Measurements from ENCODE around the gene CACNA1C.
"Not testable (repeated sequence)": the region's sequence is repeated elsewhere in the genome, so short reads cannot be mapped to it uniquely, and the experiment has no call there.

CACNA1C gene

GRCh38 chr12:2677142-2677880, 624.5 kb downstream of the CACNA1C start:
- DNase-seq (ENCODE audit: low read depth), result no peak

GRCh38 chr12:2678426-2678825, 625.6 kb downstream of the CACNA1C start:
- no peak for DNase-seq (ENCODE audit: low read depth)

DNA sequence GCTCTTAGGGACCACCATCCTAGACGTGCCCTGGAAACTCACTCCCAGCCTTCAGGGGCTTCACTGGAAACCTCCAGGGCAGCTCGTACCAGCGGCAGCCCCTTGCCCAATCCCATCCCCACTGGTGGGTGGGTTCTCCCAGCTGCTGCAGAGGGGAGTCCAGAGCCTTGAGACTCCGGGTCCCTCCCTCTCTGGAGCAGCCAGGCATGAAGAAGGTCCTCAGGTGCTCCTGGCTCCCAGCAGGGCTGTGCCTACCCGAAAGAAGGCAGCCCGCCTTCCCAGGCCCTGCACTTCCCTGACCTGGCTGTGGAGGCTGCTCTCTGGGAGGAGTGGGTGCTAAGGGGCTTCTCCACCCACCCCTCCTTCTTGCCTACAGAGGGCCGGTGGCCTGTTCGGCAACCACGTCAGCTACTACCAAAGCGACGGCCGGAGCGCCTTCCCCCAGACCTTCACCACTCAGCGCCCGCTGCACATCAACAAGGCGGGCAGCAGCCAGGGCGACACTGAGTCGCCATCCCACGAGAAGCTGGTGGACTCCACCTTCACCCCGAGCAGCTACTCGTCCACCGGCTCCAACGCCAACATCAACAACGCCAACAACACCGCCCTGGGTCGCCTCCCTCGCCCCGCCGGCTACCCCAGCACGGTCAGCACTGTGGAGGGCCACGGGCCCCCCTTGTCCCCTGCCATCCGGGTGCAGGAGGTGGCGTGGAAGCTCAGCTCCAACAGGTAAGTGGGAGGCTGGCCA, 626.5 kb downstream of the CACNA1C start:
- DNase-seq (ENCODE audit: low read depth), result no peak

DNA sequence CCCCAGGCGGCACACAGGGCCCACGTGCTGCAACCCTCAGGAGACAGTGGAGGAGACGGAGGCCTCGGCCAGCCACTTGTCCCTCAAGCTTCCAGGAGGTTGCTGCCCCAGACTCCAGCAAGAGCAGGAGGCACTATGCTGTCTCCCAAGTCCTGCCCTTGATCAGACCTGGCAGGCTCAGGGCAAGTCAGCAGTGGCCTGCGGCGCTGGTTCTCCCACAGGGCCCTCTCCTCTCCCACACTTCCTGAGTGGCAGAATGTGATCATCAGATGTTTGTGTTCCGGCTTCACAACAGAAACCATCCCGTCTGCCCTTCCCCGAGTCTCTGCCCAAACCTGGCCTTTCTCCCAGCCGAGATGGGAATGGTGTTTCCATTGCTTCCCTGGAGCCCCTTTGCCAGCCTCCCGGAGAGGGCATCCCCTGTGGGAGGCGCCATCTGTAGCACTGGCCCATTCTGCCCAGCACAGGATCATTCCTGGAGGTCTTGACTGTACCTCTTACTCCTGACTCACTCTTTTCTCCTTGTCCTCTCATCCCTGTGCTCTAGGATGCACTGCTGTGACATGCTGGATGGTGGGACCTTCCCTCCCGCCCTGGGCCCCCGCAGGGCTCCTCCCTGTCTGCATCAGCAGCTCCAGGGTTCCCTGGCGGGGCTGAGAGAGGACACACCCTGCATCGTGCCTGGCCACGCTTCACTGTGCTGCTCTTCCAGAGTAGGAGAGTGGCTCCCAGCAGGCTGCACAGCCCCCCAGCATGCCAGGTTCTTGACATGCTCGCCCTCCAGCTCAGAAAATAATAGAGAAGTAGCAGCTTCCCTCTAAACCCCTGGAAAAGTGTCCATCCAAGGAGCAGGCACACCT, 627.3 kb downstream of the CACNA1C start:
- no peak for DNase-seq (ENCODE audit: low read depth)

GRCh38 chr12:2680676-2681039, 627.9 kb downstream of the CACNA1C start:
- DNase-seq (ENCODE audit: low read depth), result no peak

- DNase-seq (ENCODE audit: low read depth), result no peak
These were observed 628.8 kb downstream of the CACNA1C start for GRCh38 chr12:2681450-2682205.

GRCh38 chr12:2682296-2683251, 629.8 kb downstream of the CACNA1C start:
- no peak for DNase-seq (ENCODE audit: low read depth)

DNA sequence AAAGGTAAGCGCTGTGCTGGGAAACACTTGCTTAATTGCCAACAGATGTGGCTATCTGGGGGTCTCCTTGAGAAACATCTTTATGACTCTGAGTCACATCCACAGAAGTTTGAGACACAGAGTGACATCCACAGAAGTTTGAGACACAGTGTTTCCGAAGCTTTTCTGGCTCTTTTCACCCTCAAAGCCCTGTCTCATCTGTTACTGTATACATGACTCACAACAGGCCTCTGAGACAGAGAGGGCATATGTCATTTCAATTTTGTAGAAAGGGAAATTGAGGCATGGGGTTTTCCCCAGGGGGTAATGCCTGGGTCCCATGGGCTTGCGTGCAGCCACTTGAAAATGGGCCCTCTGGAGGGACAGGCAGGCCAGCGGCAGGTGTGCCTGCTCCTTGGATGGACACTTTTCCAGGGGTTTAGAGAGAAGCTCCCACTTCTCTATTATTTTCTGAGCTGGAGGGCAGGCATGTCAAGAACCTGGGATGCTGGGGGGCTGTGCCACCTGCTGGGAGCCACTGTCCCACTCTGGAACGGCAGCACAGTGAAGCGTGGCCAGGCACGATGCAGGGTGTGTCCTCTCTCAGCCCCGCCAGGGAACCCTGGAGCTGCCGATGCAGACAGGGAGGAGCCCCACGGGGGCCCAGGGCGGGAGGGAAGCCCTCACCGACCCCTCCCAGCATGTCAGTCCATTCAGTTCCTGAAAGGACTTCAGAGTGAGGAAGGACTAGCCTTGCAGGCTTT, 630.7 kb downstream of the CACNA1C start:
- no peak for DNase-seq (ENCODE audit: low read depth)

GRCh38 chr12:2684026-2684325, 631.2 kb downstream of the CACNA1C start:
- not testable (repeated sequence) for DNase-seq (ENCODE audit: low read depth)

GRCh38 chr12:2685620-2686279, 633.0 kb downstream of the CACNA1C start:
- DNase-seq (ENCODE audit: low read depth), result not testable (repeated sequence)

DNA sequence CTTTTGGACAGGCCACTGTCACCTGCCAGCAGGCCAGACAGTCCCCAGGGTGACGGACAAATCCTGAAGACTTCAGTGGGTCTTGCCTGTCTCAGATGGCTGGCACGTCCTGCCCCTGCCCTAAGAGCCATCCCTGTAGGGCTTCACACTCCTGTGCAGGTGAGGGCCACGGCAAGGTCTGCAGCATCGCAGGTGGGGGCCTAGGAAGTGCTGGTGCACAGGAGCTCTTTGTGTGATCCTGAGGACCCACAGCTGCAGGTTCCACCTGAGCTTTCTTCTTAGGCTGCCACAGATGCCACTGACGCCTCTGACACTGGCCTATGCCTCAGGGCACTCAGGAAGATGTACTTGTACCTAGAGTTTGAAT, 633.5 kb downstream of the CACNA1C start:
- no peak for DNase-seq (ENCODE audit: low read depth)

DNA sequence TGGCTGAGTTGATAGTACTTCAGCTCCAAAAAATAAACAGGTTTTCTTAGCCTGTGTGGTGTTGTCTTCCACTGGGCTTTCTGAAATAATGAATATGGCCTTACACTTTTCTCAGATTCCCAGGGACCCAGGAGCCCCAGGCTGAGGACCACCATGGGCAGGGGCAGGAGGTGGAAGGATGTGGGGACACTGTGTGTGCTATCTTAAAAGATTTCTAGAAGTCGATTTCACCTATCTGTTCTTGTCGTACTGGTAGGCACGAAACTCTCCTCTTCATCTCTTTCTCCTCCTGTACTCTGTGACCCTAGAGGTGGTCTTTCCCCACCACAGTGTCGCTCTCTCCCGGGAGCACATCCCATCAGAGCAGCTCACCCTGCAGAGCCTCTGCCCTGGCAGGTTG, 634.3 kb downstream of the CACNA1C start:
- no peak for DNase-seq (ENCODE audit: low read depth)

DNA sequence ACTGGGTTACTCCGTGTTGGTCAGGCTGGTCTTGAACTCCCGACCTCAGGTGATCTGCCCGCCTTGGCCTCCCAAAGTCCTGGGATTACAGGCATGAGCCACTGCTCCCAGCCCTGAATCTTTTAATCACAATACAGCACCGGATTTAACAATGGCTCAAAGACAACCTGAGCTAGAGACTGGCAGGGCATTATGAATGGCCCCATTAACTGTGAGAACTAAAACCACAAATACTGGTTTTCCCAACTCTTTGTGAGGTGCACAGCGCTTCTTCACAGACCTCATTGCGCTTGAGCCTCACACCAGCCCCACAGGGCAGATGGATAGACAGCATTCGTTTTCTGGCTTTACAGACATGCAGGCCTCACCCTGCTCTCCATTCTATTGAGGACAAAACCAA, 634.9 kb downstream of the CACNA1C start:
- DNase-seq (ENCODE audit: low read depth), result no peak

DNA sequence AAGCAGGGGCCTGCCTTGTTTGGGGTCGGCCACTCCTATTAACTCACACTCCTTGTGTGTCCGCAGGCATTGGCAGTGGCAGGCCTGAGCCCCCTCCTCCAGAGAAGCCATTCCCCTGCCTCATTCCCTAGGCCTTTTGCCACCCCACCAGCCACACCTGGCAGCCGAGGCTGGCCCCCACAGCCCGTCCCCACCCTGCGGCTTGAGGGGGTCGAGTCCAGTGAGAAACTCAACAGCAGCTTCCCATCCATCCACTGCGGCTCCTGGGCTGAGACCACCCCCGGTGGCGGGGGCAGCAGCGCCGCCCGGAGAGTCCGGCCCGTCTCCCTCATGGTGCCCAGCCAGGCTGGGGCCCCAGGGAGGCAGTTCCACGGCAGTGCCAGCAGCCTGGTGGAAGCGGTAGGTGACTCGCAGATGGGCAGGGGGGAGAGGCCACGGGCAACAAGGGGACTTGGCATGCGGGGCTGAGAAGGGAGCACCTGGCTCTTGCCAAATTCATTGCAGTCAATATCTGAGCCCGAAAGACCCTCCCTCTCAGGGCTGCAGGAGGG, 635.7 kb downstream of the CACNA1C start:
- no peak for DNase-seq (ENCODE audit: low read depth)

- no peak for DNase-seq (ENCODE audit: low read depth)
These were observed 636.6 kb downstream of the CACNA1C start for GRCh38 chr12:2689393-2689792.

DNA sequence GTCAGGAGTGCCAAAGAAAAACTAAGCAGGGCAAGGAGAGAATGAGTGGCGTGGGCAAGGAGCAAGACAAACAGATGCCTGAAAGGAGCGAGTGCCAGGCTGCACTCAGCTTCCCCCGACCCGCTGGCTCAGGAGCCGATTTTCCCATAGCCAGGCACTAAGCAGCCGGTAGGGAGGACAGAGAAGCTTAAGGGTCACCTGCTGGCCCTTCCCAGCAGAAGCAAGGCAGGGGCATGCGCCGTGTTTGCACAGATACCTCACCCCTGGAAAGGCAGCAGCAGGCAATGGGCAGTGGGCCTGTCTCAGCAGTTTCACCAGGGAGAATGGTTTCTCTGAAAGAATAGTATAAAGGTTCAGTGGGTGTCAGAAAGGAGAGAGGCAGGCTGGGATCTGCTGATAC, 637.1 kb downstream of the CACNA1C start:
- no peak for DNase-seq (ENCODE audit: low read depth)

- no peak for DNase-seq (ENCODE audit: low read depth)
These were observed 637.7 kb downstream of the CACNA1C start for GRCh38 chr12:2690348-2691005.

GRCh38 chr12:2691006-2691344, 638.2 kb downstream of the CACNA1C start:
- no peak for DNase-seq (ENCODE audit: low read depth)

Data from non-pigmented ciliary epithelial cell (primary cell).